HUES48 (cell line): ENCODE data around the gene IFNA13.
"Not testable (repeated sequence)": the region's sequence is repeated elsewhere in the genome, so short reads cannot be mapped to it uniquely, and the experiment has no call there.

ENCODE experiments used
- H3K27ac ChIP-seq: one replicate; pipeline ENCODE4 v1.7.0; 2013; ENCODE audit warnings: low read depth, low read length, inconsistent platforms
- H3K27me3 ChIP-seq: 2 replicates; pipeline ENCODE4 v1.6.1; 2013; ENCODE audit warnings: mild to moderate bottlenecking, low read length; ENCODE audit not compliant: control insufficient read depth, insufficient read depth
- H3K36me3 ChIP-seq: 2 replicates; pipeline ENCODE4 v1.6.1; 2013; ENCODE audit warnings: low read length; ENCODE audit not compliant: control insufficient read depth, insufficient read depth
- H3K4me1 ChIP-seq: 2 replicates; pipeline ENCODE4 v1.6.1; 2013; ENCODE audit warnings: mild to moderate bottlenecking, low read length; ENCODE audit not compliant: control insufficient read depth, insufficient read depth
- H3K4me3 ChIP-seq: 2 replicates; pipeline ENCODE4 v1.5.1; 2013; ENCODE audit warnings: mild to moderate bottlenecking, low read depth, low read length
- H3K9ac ChIP-seq: 2 replicates; pipeline ENCODE4 v1.6.1; 2013; ENCODE audit warnings: mild to moderate bottlenecking, low read depth, low read length, moderate library complexity
- H3K9me3 ChIP-seq: 2 replicates; pipeline ENCODE4 v1.6.1; 2013; ENCODE audit warnings: low read length; ENCODE audit not compliant: control insufficient read depth, insufficient read depth

Gene IFNA13

GRCh38 chr9:21398955-21399489, 31.2 kb upstream of the IFNA13 start:
- Histone ChIP-seq H3K27ac (no peak overlapping the region), H3K4me3 (no peak overlapping the region), H3K9me3 (no peaks in the 10 kb centered on the region), H3K36me3 (no peaks in the 10 kb centered on the region), H3K9ac (no peak overlapping the region), H3K27me3 (peaks cover 62% of the 10 kb centered on the region), H3K4me1 (0 out of 2 replicates have a peak, but pooled peaks cover 3% of the 10 kb centered on the region)

GRCh38 chr9:21395778-21396717, 28.2 kb upstream of the IFNA13 start:
- H3K36me3 ChIP-seq = no peaks in the 10 kb centered on the region
- peaks cover 38% of the 10 kb centered on the region for H3K27me3 ChIP-seq
- 0 out of 2 replicates have a peak, but pooled peaks cover 3% of the 10 kb centered on the region for H3K4me1 ChIP-seq
- peak overlapping the region; percentile 65 for H3K4me3 ChIP-seq
- H3K9ac ChIP-seq = no peak overlapping the region
- H3K27ac ChIP-seq = no peak overlapping the region
- H3K9me3 ChIP-seq = no peaks in the 10 kb centered on the region

GRCh38 chr9:21392270-21392669, 24.4 kb upstream of the IFNA13 start:
- H3K4me3 ChIP-seq = no peak overlapping the region
- no peak overlapping the region for H3K9ac ChIP-seq
- no peak overlapping the region for H3K27ac ChIP-seq
- H3K36me3 ChIP-seq = no peaks in the 10 kb centered on the region
- no peaks in the 10 kb centered on the region for H3K9me3 ChIP-seq
- peaks cover 29% of the 10 kb centered on the region for H3K27me3 ChIP-seq
- H3K4me1 ChIP-seq = 0 out of 2 replicates have a peak, but pooled peaks cover 3% of the 10 kb centered on the region

GRCh38 chr9:21385131-21385670, 17.3 kb upstream of the IFNA13 start, which contains the start of gene IFNA2:
Gene IFNA2, minus strand, starts transcription at chr9:21385398. Its CDS starts 69 bp downstream, at chr9:21385329.
- no peak within 1 kb of the TSS for H3K27ac ChIP-seq
- H3K27me3 ChIP-seq = no peaks in the 10 kb centered on the region
- H3K4me1 ChIP-seq = peaks cover 12% of the 10 kb centered on the region; the same call in 1 of the 2 replicates
- H3K36me3 ChIP-seq = no peaks in the 10 kb centered on the region
- no peaks in the 10 kb centered on the region for H3K9me3 ChIP-seq
- H3K4me3 ChIP-seq = no peak within 1 kb of the TSS
- no peak within 1 kb of the TSS for H3K9ac ChIP-seq

GRCh38 chr9:21383627-21384026, 15.8 kb upstream of the IFNA13 start:
- no peak overlapping the region for H3K4me3 ChIP-seq
- H3K36me3 ChIP-seq = no peaks in the 10 kb centered on the region
- H3K4me1 ChIP-seq = peaks cover 12% of the 10 kb centered on the region; the same call in 1 of the 2 replicates
- no peaks in the 10 kb centered on the region for H3K27me3 ChIP-seq
- no peak overlapping the region for H3K27ac ChIP-seq
- H3K9ac ChIP-seq = no peak overlapping the region
- H3K9me3 ChIP-seq = no peaks in the 10 kb centered on the region

- no peak overlapping the region for H3K4me3 ChIP-seq
- no peak overlapping the region for H3K9ac ChIP-seq
- no peaks in the 10 kb centered on the region for H3K36me3 ChIP-seq
- H3K27me3 ChIP-seq = no peaks in the 10 kb centered on the region
- peaks cover 12% of the 10 kb centered on the region; the same call in 1 of the 2 replicates for H3K4me1 ChIP-seq
- H3K9me3 ChIP-seq = no peaks in the 10 kb centered on the region
- H3K27ac ChIP-seq = peak overlapping the region; percentile 53
Observed at GRCh38 chr9:21381448-21382339, 13.8 kb upstream of the IFNA13 start.

- not testable (repeated sequence) for H3K27me3 ChIP-seq, H3K9ac ChIP-seq, H3K27ac ChIP-seq, H3K4me3 ChIP-seq, H3K36me3 ChIP-seq, H3K9me3 ChIP-seq, H3K4me1 ChIP-seq
Observed at GRCh38 chr9:21371467-21371866, 3.6 kb upstream of the IFNA13 start.

GRCh38 chr9:21367169-21367568, 688 bp downstream of the IFNA13 start:
- H3K36me3 ChIP-seq, H3K9me3 ChIP-seq, H3K4me1 ChIP-seq, H3K27me3 ChIP-seq, H3K27ac ChIP-seq, H3K9ac ChIP-seq, H3K4me3 ChIP-seq: not testable (repeated sequence)

GRCh38 chr9:21362287-21362686, 5.6 kb downstream of the IFNA13 start:
- no peaks in the 10 kb centered on the region for H3K9me3 ChIP-seq

More at GRCh38 chr9:21362287-21362686, 5.6 kb downstream of the IFNA13 start:
- no peaks in the 10 kb centered on the region for H3K27me3 ChIP-seq
- no peak overlapping the region for H3K4me3 ChIP-seq
- H3K27ac ChIP-seq = no peak overlapping the region
- no peak overlapping the region for H3K9ac ChIP-seq
- H3K36me3 ChIP-seq = no peaks in the 10 kb centered on the region
- H3K4me1 ChIP-seq = no peaks in the 10 kb centered on the region
